Stimulated activated CD4-positive, alpha-beta T cell treated with anti-CD3 and anti-CD28 coated beads, Interleukin-2, amount 100 ng/mL, for 4 hours (primary cell): ENCODE measurements around the gene IL17C.
A peak's percentile ranks its signal among the peaks of the same experiment; 100 is the strongest.
"Not testable (repeated sequence)": the region's sequence is repeated elsewhere in the genome, so short reads cannot be mapped to it uniquely, and the experiment has no call there.

Experiments
- DNase-seq: peaks from one replicate; pipeline ENCODE4 v3.0.0-alpha.2; 2020; ENCODE audit warnings: low read depth

Gene IL17C

DNA sequence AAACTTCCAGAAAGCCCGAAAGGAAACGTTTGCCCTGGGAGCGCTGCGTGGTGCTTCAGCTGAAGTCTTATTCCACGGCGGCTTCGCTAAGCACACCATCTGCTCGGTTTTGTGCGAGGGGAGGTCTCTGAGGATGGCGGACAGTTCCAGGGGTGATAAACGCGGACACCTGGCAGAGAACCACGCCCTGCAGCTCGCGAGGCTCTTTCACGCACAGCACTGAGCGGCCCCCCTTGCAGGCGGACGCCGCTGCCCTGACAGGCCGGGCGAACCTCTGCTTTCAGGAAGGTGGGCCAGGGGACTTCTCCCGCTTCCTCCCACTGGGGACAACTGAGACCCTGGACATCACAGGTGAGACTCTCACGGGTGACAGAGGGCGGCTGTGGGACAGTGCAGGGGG, 20.8 kb downstream of the IL17C start:
- DNase-seq = no peak

DNA sequence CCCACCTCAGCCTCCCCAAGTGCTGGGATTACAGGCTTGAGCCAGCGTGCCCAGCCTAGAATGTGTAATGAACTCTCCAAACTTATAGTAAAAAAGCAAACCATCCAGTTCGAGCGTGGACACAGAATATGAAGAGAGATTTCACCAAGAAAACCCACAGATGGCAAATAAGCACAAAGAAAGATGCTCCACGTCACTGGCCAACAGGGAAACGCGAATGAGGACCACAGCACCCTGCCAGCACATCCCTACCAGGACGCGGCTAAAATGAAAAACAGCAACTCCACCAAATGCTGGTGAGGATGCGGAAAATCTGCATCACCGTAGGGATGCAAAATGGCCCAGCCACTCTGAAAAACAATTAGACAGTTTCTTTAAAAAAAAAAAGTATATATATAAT, 23.1 kb downstream of the IL17C start:
- no peak for DNase-seq

DNA sequence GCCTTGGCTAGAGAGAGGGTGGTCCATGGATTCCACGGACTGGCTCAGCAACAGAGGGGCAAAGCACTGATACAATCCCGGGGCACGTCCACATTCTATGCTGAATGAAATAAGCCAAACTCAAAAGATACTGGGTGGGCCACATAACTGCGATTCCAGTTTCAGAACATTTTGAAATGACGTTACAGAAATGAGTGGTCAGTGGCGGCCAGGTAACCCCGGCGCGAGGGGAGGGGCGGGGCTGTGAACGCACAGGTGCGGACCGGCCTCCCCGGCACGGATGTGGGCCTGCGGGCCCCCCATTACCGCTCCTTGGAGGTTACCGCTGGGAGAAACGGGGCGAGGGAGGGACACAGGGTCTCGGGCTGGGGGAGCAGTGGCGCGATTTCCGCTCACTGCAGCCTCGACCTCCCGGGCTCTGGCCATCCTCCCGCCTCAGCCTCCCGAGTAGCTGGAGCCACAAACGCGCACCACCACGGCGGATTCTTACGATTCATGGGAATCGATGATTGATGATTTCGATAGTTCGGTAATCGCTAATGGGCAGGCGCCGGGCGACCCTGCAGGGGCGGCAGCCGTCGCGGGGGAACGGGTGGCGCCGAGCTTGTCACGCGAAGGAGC, 24.0 kb downstream of the IL17C start:
- DNase-seq = no peak

DNA sequence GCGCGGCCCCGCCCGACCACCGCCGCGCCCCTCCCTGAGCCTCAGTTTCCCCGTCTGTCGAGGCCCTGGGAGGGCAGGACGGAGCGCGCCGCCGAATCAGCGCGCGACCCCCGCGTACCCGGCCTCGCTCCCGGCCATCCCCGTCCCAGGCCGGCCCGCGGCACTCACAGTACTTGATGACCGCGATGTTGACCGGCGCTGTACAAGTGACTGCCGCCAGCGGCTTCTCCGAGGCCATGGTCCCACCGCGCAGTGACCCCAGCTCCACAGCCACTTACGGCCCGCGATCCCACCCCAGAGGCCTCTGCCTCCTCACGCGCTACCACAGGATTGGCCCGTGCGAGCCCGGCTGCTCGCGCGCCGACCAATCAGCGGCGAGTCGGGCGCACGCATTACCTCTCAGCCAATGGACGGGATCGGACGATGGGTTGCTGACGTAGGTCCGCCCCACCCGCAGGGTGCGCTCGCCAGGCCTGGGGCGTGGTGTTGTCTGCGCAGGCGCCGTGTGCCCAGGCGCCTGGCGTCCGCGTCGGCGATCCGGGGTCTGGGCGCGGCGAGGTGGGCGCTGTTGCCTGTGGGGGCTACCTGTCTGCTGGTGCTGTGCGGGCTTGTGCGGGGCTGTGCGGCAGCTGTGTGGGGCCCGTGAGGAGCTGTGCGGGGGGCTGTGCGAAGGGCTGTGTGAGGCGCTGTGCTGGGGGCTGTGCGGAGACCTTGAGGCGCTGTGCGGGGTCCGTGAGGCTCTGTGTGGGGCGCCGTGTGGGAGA, 24.7 kb downstream of the IL17C start, which contains the start of gene MVD:
MVD (minus strand) TSS at position 249 of the 764 bp plus-strand sequence; CDS start at position 238, 11 bp downstream.
- DNase-seq = peak; percentile 95

DNA sequence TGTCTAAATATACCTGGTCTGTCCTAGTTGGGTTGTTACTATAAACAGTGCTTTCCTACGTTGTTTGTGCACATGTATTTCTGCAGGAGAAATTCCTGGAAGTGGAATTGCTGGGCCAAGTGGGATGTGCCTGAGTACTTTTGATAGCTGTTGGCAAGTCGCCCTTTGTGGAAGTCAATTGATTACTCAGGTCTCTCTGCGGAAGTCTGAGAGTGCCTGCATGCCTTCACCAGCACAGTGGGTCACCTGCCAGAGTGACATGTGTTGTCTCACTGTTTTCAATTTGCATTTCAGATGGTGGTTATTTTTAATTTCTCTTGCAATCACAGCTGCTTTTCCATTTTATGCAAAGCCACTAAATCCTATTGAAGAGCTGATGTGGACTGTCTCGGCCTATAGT, 26.8 kb downstream of the IL17C start:
- DNase-seq = no peak

DNA sequence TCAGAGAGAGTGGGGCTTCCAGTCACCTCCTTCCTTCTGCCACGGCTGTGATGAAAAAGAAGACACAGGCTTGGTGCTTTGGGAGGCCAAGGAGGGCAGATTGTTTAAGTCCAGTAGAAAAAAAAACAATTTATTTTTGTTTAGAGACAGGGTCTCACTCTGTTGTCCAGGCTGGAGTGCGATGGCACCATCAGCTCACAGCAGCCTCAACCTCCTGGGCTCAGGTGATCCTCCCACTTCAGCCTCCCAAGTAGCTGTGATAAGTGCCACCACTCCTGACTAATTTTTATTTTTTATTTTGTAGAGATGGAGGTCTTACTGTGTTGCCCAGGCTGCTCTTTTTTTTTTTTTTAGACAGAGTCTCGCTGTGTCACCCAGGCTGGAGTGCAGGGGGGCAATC, 27.2 kb downstream of the IL17C start:
- no peak for DNase-seq

DNA sequence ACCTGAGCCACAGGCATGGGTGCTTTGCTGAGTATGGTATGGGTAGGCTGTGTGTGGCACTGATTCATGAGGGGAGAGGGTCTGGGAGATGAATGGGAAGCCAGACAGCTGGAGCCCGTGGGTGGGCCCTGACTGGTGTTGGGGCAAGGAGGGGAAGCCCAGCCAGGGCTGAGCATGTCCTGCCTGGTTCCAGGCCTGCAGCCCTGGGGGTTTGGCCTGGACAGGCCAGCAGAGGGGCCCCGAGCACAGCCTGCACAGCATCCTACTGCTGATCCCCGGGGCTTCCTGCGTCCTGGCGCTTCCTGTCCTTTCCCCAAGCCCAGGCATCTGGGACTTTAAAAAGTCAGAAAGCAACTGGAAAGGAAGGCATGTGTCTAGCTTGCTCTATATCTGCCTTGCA, 29.1 kb downstream of the IL17C start:
- DNase-seq = no peak

DNA sequence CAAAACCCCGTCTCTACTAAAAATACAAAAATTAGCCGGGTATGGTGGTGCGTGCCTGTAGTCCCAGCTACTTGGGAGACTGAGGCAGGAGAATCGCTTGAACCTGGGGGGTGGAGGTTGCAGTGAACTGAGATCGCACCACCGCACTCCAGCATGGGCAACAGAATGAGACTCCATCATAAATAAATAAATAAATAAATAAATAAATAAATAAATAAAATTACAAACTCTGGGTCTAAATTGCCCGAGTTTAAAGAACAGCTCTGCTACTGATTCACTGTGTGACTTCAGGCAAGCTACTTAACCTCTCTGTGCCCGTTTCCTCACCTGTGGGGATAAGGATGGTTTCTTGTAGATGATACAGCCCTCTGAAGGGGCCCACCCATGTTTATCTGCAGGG, 31.1 kb downstream of the IL17C start:
- not testable (repeated sequence) for DNase-seq

DNA sequence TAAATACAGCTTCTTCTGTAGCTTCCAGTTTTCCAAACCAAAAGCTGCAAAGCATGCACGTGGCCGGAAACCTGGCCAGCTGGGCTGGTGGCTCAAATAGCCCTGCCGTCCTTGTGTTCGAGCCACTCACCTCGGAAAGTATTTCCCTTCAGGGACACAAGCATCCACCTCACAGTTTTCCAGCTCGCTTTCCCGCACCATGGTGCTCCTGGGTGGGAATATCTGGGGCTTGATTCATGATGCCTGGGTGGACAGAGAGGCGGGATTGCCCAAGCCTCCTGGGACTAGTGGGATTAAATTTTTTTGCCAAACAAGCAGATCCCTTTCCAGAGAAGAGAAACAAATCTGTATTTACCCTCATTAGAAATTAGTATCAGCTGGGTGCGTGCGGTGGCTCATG, 31.6 kb downstream of the IL17C start:
- DNase-seq = no peak

DNA sequence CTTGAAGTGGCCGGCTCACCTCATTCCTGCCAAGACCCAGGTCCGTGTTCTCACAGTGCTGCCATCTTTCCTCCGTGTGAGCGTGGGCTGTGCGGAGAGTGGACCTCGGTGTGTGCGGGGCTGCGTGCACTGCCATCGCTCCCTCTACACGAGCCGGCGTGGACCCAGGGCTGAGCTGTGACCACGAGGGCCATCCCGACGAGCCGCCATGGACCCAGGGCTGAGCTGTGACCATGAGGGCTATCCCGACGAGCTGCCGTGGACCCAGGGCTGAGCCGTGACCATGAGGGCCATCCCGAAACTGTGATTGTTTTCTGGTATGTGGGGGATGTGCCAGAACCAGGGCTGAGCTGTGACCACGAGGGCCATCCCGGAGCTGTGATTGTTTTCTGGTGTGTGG, 33.4 kb downstream of the IL17C start:
- no peak for DNase-seq

DNA sequence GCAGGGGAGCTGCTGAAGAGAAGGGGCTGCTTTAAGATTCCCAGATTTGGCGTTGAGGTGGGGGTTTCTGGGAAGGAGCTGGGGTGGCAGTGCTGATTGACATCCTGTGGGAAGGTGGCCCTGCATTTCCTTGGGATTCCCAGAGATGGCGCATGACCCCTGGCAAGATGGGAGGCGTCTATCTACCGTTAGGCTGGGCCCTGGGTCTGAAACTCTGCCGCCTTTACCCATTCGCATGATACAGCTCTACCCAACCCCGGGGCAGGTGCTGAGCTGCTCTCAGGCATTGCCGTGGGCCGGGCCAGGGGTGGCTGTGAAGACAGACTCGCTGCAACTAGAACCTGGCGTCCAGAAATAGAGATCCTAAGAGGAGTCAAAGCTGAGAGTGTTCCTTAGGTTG, 34.4 kb downstream of the IL17C start:
- no peak for DNase-seq

DNA sequence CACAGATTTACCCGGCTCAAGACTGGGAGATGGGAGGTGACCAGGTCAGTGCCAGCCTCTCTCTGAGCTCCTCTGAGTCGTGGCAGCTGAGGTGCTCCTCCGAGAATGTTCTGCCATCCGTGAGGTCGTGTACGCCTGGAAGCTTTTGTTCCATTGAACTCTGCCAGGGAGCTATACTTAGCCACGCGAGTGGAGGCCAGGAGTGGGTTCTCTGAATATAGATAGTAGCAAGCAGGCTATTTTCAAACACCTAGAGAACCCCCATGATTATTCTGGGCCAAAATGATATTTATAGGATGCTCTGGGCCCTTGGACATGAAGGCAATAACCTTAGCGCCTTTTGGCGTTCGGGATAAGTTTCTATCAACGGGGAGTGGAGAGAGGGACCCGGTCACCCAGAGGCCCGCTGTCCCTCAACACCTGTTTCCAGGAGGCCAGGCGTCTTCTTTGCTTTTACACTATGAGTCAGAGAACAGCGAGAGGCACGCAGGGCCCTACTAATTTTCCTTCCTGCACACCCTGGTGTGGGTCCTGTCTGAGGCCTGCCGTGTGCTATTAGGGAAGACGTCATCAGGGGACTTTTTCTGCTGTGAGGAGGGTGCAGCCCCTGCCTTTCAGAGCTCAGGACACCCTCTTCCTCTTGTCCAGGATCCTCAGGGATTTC, 35.5 kb downstream of the IL17C start:
- no peak for DNase-seq

DNA sequence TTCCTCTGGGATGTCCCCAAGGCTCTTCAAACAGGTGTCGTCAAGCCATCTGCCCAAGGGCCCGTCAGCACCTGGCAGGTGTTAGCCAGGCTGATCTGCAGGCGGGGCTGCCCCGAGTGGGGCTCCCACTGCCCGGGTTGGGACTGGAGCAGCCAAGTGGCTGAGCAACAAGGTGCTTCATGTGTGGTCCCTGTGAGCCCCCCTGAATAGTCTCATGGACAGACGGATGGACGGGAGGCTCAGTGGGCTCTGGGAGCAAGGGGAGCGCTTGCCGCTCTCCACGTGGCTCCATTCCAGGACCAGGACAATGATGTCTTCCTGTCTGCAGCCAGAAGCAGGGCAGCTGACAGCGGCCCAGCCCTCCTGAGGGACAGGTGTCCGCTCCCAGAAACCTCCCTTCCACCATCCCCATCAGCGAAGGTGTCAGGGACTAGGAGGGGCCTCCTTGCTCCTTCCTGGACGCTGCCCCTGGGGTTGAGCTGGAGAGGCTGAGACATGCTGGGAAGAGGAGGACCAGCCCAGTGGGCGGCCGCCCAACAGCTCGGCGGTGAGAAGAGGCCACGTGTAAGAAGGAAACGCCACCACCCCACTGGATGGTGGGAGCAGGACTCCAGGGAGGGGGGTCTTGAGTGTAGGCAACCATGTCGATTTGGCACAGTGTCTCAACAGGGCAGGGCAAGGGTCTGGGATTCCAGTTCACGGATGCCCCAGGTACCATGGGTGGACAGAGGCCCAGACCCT, 38.3 kb downstream of the IL17C start:
- no peak for DNase-seq

DNA sequence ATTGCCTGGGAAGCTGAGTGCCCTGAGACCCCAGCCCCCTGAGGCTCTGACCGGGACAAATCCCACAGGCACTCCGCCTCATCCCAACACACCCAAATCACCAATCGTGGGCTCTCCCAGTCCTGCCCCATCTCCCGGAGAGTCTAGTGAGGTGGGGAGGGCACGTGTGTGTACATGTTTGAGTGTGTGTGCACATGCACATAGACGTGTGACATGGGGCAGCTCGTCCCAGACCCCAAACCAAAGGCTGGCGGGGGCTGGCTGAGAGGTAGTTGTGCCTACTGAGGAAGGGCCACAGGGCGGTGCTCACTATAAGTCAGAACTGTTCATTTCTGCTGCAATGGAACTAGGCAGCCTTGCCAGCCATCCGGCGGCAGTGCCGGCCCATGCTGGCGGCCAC, 39.3 kb downstream of the IL17C start:
- DNase-seq = no peak

DNA sequence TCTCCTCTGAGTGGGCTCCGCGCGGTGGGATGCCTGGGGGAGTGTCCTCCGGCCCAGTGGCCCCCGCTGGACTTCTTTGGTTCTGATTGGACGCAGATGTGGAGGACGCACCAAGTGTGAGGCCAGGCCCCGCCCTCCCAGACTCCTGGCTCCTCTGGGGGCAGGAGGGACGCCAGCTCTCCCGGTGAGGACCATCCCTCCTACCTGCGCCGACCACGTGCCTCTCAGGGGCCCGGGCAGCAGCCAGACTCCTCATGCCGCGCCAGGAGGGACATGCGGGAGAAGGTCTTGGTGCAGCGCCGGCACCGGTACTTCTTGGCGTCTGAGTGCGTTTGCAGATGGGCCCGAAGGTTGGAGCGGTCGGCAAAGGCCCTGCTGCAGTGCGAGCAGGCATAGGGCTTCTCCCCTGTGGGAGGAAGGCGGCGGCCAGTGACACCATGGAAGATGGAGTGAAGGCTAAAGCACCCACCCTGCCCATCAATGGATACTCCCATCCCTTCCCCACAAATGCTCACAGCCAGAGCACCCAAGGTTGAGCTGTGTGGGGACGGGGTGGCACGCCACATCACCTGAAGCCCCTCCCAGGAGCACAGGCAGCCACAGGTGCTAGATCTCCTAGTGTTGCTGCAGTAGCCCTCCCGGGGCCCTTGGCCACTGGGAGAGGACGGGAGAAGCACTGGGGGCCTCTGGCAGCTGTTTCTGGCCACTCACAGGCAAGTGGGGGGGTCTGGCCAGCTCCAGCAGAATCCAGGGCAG, 40.0 kb downstream of the IL17C start:
- DNase-seq = no peak

DNA sequence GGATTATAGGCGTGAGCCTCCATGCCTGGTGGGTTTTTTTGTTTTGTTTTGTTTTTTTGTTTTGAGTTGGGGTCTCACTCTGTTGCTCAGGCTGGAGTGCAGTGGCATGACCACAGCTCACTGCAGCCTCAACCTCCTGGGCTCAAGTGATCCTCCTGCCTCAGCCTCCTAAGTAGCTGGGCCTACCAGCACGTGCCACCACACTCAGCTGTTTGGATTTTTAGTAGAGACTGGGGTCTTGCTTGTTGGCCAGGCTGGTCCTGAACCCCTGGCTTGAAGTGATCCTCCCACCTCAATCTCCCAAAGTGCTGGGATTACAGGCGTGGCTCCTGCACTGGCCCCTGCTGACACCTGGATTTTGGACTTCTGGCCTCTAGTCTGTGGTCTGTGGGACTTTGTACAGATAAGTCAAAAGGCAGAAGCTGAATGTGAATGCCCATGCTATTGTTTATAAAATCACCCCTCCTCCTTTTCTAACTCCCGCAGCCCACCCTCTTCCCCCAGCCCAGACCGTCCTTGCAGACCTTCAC, 42.2 kb downstream of the IL17C start:
- no peak for DNase-seq

DNA sequence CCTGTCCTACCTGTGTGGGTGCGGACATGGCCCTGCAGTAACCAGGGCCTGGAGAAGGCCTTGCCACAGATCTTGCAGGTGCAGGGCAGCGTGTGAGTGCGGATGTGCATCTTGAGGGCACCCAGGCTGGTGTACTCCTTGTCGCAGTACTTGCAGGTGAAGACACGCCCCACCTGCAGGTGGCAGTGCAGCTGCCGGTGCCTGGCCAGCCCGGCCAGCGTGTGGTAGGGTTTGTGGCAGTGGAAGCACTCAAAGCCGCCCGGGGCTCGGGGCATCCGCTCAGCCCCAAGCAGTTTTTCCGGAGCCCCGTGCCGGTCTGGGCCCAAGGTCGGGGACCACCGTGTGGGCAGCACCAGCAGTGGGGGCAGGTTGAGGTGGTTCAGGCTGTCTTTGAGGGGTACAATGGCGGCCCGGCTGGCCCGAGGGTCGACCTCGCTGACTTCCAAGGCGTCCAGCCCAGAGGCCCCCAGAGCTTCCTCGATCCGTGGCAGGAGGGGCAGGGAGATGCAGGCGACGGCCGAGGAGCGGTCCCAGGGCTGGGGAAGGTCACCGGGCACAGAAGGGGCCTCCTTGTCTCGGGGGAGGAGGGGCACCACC, 42.8 kb downstream of the IL17C start:
- no peak for DNase-seq

DNA sequence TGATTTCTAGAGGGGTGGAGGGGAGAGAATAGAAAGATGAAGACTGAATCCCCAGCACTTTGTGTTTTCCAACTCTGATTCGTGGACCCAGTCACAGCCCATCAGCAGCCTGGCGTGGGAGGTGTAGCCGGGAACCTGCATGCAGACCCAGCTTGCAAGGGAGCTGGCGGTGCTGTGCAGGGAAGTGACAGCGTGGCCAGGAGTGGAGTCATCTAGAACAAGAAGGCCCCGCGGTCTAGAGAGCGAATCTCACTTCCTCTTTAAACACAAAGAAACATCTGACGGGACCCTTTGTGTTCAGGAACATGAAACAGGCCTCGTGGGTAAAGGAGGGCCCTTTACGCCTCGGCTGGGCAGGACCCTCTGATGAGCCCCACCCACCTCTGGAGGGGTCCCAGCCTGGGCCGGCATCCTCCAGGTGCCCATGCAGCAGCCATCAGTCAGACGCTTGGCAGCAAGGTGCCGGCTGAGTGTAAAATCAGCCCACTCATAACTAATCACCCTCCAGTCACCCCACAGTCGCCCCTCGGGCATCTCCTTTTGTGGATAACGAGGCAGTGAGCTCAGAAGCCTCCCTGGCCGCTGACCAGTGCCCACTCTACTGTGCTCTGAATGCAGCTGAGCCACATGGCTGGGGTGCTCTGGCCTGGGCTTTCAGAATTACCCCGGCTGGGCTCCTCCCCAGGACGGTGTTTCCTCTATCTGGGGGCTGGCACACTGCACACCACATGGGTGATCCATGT, 43.5 kb downstream of the IL17C start:
- peak; percentile 37 for DNase-seq

DNA sequence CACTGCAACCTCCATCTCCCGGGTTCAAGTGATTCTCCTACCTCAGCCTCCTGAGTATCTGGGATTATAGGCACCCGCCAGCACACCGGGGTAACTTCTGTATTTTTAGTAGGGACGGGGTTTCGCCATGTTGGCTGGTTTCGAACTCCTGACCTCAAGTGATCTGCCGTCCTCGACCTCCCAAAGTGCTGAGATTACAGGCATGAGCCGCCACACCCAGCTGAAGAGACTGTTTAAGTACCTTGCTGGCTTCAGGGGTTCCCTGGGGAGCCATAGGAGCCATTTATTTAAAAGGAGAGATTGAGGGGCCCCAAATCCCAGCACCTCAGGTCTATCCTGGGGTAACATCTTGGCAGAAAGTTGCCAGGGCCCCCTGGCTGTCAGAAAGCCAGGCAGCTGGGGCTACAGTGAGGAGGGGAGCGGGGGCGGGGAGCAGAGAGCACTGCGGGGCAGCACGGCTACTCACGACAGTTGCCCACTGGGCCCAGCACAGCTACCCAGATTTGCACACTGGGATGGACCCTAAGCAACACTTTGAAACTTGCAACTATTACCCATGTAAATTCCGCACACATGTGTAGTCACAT, 46.3 kb downstream of the IL17C start:
- no peak for DNase-seq
